ENCODE data around the gene MACO1.

- TF ChIP-seq CTCF (IDR thresholded peaks at IDR 0.05) (peak in 2 of 4 experiments; percentile 5 to 12), POLR2A (IDR thresholded peaks at IDR 0.05) (no peak)
Observed at GRCh38 chr1:25487628-25488027, 56.9 kb downstream of the MACO1 start.
